Measurements from ENCODE around the gene PRKCH.
A peak's percentile ranks its signal among the peaks of the same experiment; 100 is the strongest.

The PRKCH gene

DNA sequence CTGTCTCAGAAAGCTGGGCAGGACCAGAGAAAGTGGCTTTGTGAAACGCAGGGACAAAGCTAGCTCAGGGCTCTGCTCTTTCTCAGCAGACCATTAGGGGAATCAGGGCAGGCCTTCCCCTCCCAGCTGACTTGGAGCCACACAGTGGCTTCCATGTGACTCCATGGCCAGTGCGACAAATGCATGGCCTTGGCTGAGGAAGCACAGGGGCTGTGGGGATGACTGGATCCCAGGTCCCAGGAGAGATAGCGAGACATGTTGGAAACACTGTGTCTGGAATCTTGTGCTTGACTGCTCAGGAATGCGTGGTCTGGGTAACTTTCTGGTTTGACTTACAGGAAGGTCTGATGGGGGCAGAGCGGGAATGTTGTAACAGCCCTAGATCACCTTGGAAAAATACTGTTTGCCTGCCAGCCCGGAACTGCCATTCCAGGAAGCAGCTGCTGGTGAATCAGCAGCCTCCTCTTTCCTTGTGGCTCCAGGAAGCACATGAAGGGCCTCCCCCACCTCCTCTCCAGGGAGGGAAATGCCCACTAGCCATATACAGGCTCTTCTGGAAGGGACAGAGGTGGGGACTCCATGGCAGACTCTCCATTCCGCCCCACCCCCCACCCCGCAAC lies 240.4 kb downstream of the PRKCH start:
- H3K4me1 Mint-ChIP-seq, result peaks cover 62% of the 10 kb centered on the region
- H3K27ac Mint-ChIP-seq, result peak overlapping the region; percentile 9
- no peak overlapping the region for H3K4me3 Mint-ChIP-seq
- no peaks in the 10 kb centered on the region for H3K9me3 Mint-ChIP-seq
- ATAC-seq (no peak), DNase-seq (no peak)
- H3K36me3 Mint-ChIP-seq (ENCODE audit: low read depth), result peaks cover 6% of the 10 kb centered on the region
- H3K27me3 Mint-ChIP-seq, result no peaks in the 10 kb centered on the region

DNA sequence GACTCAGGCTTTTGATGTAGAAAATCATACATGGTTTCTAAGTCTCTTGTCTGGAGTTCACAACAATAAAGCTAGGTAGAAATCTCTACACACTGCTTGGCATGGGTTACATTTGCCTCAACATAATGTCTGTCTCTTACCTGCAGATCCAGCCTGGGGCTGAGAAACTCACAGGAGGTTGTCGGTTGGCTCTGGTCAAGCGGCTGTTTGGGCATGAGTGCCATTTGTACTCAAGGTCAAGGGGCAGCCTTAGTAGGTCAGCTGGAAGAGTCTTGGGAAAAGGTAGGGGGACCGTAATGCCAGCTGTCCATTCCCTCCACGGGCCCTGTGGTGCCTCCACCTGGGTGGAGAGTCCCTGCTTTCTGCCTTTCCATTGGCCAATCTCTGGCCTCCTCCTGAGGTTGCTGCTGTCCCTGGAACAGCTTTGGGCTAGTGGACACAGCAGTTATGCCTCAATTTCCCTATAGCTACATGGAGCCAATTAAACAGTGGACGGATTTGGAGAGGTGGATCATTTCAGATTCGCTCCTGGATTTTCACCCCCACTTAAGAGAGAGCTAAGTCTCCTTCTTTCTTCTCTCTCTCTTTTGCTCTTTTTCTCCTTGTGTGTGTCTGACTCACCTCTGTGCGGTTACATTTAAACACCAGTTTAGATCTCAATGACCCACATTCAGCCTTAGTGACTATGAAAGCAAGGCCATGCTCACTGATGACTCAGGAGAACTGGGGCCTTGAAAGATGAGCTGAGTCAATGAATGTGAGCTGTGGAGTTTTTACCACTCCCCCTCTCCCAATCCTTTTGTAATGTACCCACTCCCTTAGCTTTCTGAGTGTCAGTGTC lies 241.2 kb downstream of the PRKCH start:
- H3K27me3 Mint-ChIP-seq, result no peaks in the 10 kb centered on the region
- H3K4me1 Mint-ChIP-seq, result peaks cover 60% of the 10 kb centered on the region
- ATAC-seq (peak; percentile 92), DNase-seq (no peak)
- H3K36me3 Mint-ChIP-seq (ENCODE audit: low read depth), result peaks cover 6% of the 10 kb centered on the region
- no peaks in the 10 kb centered on the region for H3K9me3 Mint-ChIP-seq
- H3K4me3 Mint-ChIP-seq, result no peak overlapping the region
- H3K27ac Mint-ChIP-seq, result peak overlapping the region; percentile 37

DNA sequence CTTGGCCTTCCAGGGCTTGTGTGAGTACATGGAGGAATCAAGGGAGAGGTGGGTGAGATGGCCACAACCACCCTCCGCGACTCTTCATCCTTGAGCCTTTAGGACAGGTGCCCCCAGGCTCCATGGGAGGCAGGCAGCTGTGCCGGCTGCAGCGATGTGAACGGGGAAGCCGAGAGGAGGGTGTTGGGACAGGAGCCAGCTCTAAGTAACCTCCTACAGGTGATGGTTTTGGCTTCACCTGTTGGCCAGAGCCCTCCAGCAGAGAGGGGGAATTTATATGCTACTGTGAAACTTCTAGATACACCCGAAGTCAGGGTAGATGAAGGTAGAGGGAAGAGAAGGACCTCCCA lies 241.8 kb downstream of the PRKCH start:
- H3K9me3 Mint-ChIP-seq, result no peaks in the 10 kb centered on the region
- H3K27me3 Mint-ChIP-seq, result no peaks in the 10 kb centered on the region
- no peak overlapping the region for H3K4me3 Mint-ChIP-seq
- H3K36me3 Mint-ChIP-seq (ENCODE audit: low read depth), result peaks cover 6% of the 10 kb centered on the region
- no peak for DNase-seq
- ATAC-seq, result no peak
- peak overlapping the region; percentile 37 for H3K27ac Mint-ChIP-seq
- H3K4me1 Mint-ChIP-seq, result peaks cover 64% of the 10 kb centered on the region

DNA sequence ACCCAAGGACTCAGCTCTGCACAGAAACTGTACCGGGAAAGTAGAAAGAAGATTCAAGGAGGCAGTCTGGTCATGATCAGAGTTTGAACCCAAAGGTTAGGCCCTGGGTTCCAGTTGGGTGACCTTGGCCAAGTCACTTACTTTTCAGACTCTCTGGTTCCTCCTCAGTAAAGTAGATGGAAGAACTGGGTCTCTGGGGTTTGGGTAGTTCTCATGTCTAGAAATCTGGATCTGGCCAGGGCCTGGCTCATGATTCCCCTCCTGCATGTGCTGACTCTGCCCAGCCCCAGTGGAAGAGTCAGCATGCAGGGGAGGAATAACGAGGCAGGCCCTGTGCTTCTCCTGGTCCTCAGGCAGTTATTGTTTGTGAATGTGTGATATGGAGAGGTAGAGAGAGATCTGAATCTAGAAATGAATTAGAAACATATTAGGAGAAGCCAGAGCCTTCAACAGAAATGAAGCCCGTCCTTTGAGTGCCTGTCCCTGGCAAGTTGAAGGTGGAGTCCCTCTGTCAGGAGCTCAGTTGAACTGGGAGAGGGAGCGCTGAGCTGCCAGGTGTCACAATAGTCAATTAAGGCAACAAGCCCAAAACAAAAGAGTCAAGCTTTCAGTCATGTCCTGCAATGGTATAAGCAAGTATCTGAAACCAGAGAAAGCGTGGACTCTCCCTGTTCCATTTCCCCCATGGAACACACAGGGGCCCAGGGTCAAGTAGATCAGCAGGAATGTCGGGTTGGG lies 242.7 kb downstream of the PRKCH start:
- Mint-ChIP-seq H3K27me3 (no peaks in the 10 kb centered on the region), H3K4me3 (no peak overlapping the region), H3K9me3 (no peaks in the 10 kb centered on the region), H3K36me3 (ENCODE audit: low read depth) (peaks cover 6% of the 10 kb centered on the region), H3K27ac (peak overlapping the region; percentile 57), H3K4me1 (peaks cover 72% of the 10 kb centered on the region)
- no peak for DNase-seq
- no peak for ATAC-seq

- DNase-seq, result no peak
- Mint-ChIP-seq H3K36me3 (ENCODE audit: low read depth) (peaks cover 6% of the 10 kb centered on the region), H3K4me1 (peaks cover 78% of the 10 kb centered on the region), H3K27me3 (no peaks in the 10 kb centered on the region), H3K4me3 (no peak overlapping the region), H3K27ac (peak overlapping the region; percentile 37), H3K9me3 (no peaks in the 10 kb centered on the region)
- ATAC-seq, result no peak
These were observed 243.3 kb downstream of the PRKCH start for GRCh38 chr14:61564618-61565091.

DNA sequence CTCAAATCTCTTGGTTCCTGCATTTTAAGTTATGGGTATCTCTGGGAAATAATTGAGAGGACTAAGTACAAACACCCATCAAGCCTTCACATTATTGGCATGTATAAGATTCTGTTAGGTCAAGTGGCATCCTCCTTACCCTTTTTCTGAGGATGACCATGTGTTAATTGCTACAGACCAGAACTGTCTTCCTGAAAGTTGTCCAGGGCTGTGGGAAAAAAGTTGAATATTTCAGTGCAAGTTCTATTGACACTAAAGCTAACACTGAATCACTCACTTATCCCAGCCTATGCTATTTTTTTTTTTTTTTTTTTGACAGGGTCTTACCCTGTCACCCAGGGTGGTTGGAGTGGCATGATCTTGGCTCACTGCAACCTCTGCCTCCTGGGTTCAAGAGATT lies 243.8 kb downstream of the PRKCH start:
- Mint-ChIP-seq H3K4me3 (no peak overlapping the region), H3K36me3 (ENCODE audit: low read depth) (peaks cover 6% of the 10 kb centered on the region), H3K9me3 (no peaks in the 10 kb centered on the region), H3K27ac (peak overlapping the region; percentile 37), H3K4me1 (peaks cover 83% of the 10 kb centered on the region), H3K27me3 (no peaks in the 10 kb centered on the region)
- ATAC-seq, result no peak
- DNase-seq, result no peak

DNA sequence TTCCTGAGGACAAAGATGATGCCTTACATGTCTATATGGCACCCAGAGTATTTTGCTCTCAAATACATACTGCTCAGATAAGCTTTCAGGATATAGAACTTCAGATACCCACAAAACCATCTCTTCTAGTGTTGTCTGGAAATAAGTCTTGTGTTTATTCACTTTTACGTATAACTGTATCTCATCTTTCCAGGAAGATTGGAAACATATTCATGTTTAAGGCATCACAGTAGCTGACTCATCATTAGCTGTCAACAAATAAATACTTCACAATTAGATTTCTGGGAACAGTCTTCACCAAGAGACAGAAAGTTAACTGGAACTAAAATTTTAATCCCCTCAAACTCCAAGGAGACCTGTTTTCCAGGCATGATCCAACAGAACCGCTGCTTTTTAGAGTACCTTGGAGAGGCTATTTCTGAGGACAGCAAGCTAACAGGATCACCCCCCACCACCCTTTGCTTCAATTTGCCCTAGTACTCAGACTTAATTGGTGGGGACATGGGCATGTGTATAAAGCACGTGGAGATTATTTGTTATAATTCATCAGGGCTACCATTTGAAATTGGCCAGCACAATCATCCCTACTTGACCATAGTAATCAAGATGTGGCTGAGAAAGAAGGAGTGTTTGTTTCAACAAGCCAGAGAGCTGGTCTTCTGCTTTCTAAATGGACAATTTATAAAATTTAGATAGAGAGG lies 244.6 kb downstream of the PRKCH start:
- peak overlapping the region; percentile 30 for H3K27ac Mint-ChIP-seq
- no peak for DNase-seq
- H3K9me3 Mint-ChIP-seq, result no peaks in the 10 kb centered on the region

GRCh38 chr14:61566537-61567225 lies 245.3 kb downstream of the PRKCH start:
- Mint-ChIP-seq H3K27ac (peak overlapping the region; percentile 30), H3K9me3 (no peaks in the 10 kb centered on the region), H3K27me3 (no peaks in the 10 kb centered on the region), H3K4me1 (peaks cover 91% of the 10 kb centered on the region), H3K36me3 (ENCODE audit: low read depth) (peaks cover 6% of the 10 kb centered on the region), H3K4me3 (no peak overlapping the region)
- DNase-seq, result no peak
- no peak for ATAC-seq

More for the DNA sequence above, 244.6 kb downstream of the PRKCH start:
- H3K36me3 Mint-ChIP-seq (ENCODE audit: low read depth), result peaks cover 6% of the 10 kb centered on the region
- ATAC-seq, result no peak
- peaks cover 91% of the 10 kb centered on the region for H3K4me1 Mint-ChIP-seq
- H3K27me3 Mint-ChIP-seq, result no peaks in the 10 kb centered on the region
- H3K4me3 Mint-ChIP-seq, result no peak overlapping the region

- peaks cover 81% of the 10 kb centered on the region for H3K4me1 Mint-ChIP-seq
- no peak for ATAC-seq
- no peaks in the 10 kb centered on the region for H3K27me3 Mint-ChIP-seq
These were observed 246.6 kb downstream of the PRKCH start for GRCh38 chr14:61567838-61568571.

DNA sequence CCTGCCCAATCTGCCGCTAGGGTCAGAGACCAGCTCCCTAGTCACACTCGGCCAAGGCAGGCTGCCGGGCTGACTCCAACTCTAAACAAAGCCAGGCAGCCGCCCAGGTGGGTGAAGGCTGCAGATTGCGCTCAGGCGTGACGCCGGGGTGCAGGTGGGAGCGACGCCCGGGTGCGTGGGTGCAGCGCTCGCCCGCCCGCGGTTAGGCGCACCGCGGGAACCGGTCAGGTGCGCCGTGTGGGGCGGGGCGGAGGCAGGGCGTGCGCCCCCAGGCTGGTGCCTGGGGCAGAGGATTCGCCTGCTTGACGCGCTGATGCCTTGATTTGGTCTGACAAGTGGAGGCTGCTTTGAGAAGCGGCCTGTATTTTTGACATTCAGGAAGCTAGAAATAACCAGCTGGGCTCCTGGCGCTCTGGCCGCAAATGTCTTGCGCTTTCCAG lies 247.2 kb downstream of the PRKCH start:
- DNase-seq (peak; percentile 67), ATAC-seq (peak; percentile 36)
- Mint-ChIP-seq H3K9me3 (no peaks in the 10 kb centered on the region), H3K27ac (peak overlapping the region; percentile 78), H3K36me3 (ENCODE audit: low read depth) (peaks cover 6% of the 10 kb centered on the region), H3K4me1 (peaks cover 81% of the 10 kb centered on the region), H3K27me3 (no peaks in the 10 kb centered on the region), H3K4me3 (peak overlapping the region; percentile 57)

More at GRCh38 chr14:61567838-61568571, 246.6 kb downstream of the PRKCH start:
- peak overlapping the region; percentile 57 for H3K4me3 Mint-ChIP-seq
- no peak for DNase-seq
- peak overlapping the region; percentile 47 for H3K27ac Mint-ChIP-seq
- H3K9me3 Mint-ChIP-seq, result no peaks in the 10 kb centered on the region
- peaks cover 6% of the 10 kb centered on the region for H3K36me3 Mint-ChIP-seq (ENCODE audit: low read depth)

GRCh38 chr14:61569308-61569707 lies 247.9 kb downstream of the PRKCH start:
- Mint-ChIP-seq H3K27me3 (no peaks in the 10 kb centered on the region), H3K4me1 (peaks cover 81% of the 10 kb centered on the region), H3K4me3 (peak overlapping the region; percentile 36), H3K9me3 (no peaks in the 10 kb centered on the region), H3K27ac (peak overlapping the region; percentile 78), H3K36me3 (ENCODE audit: low read depth) (peaks cover 4% of the 10 kb centered on the region)
- ATAC-seq (no peak), DNase-seq (no peak)

GRCh38 chr14:61569812-61570548 lies 248.6 kb downstream of the PRKCH start:
- peak; percentile 74 for ATAC-seq

More at GRCh38 chr14:61569812-61570548, 248.6 kb downstream of the PRKCH start:
- H3K4me1 Mint-ChIP-seq, result peaks cover 79% of the 10 kb centered on the region
- peak; percentile 56 for DNase-seq
- H3K27ac Mint-ChIP-seq, result peak overlapping the region; percentile 78
- peak overlapping the region; percentile 44 for H3K4me3 Mint-ChIP-seq
- H3K27me3 Mint-ChIP-seq, result no peaks in the 10 kb centered on the region
- no peaks in the 10 kb centered on the region for H3K9me3 Mint-ChIP-seq
- H3K36me3 Mint-ChIP-seq (ENCODE audit: low read depth), result peaks cover 4% of the 10 kb centered on the region

All from activated naive CD8-positive, alpha-beta T cell treated with anti-CD3 and anti-CD28 coated beads, Interleukin-2, amount 50 U/mL, for 24 hours (primary cell).